ENCODE measurements around the gene LTBP2.
A peak's percentile ranks its signal among the peaks of the same experiment; 100 is the strongest.

LTBP2 gene

DNA sequence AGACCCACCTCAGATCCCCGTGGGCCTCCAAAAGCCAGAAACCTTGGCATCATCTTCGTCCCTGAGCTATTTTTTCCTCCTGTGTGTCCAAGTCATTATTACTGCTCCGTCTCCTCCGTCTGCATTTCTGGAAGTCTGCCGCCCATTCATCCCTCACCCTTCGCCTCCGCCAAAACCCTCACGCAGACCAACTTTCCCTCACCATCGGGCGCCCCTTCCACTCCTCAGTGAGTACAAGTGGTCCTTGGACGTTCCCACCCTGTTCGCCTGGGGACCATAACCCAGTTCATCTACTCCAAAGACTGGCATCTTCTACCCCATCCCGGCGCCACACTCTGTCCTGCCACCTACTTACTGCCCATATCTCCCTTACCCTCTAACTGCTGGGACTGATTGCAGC is 3.7 kb upstream of the LTBP2 start:
- DNase-seq (ENCODE audit: low read depth) = no peak
- TF ChIP-seq, protein P1, sequence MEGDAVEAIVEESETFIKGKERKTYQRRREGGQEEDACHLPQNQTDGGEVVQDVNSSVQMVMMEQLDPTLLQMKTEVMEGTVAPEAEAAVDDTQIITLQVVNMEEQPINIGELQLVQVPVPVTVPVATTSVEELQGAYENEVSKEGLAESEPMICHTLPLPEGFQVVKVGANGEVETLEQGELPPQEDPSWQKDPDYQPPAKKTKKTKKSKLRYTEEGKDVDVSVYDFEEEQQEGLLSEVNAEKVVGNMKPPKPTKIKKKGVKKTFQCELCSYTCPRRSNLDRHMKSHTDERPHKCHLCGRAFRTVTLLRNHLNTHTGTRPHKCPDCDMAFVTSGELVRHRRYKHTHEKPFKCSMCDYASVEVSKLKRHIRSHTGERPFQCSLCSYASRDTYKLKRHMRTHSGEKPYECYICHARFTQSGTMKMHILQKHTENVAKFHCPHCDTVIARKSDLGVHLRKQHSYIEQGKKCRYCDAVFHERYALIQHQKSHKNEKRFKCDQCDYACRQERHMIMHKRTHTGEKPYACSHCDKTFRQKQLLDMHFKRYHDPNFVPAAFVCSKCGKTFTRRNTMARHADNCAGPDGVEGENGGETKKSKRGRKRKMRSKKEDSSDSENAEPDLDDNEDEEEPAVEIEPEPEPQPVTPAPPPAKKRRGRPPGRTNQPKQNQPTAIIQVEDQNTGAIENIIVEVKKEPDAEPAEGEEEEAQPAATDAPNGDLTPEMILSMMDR (conservative IDR thresholded peaks at IDR 0.05; ENCODE audit: control insufficient read depth, insufficient read depth, low read depth, low read length) = no peak
- peak overlapping the region; percentile 46 for H3K4me3 ChIP-seq (ENCODE audit: control insufficient read depth, low read depth, low read length)

DNA sequence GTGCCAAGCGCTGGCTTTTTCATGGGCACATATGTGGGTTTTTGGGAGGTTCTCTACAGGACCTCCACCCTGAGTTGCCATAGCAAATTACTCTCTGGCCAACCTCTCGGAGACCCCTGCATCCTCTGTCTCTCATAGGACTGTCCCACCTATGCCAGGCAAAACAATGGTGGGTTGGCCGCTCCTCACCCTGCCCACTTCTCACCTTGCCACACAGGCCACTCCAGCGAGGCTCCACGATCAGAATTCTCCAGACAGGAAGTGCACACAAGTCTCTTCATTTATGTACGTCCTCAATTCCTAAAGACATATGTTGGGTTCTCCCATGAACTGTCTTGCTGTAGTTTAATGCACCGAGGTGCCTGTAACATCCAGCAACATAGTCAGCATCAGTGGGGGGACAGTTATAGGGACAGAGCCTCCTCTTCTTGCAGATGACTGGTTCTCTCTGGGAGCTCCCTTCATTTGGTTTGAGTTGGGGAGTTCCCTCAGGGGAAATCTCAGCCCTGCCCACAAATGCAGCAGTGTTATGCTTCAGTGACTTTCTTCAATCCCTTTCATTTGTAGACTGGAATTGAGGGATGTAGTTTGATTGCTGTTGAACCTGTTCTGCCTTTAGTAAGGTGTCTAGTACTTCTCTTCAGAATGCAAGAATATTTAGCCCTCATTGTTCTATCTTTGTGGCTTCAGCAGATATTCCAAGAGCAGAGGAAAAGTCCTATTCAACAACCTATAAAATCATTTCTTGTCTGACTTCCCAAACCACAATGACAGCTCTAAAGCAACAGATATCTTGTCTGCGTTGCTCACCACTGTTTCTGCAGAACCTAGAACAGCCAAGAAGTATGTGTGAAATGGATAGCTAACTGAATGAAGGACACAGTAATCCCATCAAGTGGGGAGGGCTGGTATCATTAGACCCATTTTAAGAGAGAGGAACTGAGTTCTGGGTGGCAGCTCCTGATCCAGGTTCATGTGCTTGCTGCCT is 2.8 kb upstream of the LTBP2 start:
- peak; percentile 56 for DNase-seq (ENCODE audit: low read depth)
- peak overlapping the region; percentile 14 for H3K4me3 ChIP-seq (ENCODE audit: control insufficient read depth, low read depth, low read length)
- TF ChIP-seq, protein P1 (conservative IDR thresholded peaks at IDR 0.05; ENCODE audit: control insufficient read depth, insufficient read depth, low read depth, low read length) = no peak

DNA sequence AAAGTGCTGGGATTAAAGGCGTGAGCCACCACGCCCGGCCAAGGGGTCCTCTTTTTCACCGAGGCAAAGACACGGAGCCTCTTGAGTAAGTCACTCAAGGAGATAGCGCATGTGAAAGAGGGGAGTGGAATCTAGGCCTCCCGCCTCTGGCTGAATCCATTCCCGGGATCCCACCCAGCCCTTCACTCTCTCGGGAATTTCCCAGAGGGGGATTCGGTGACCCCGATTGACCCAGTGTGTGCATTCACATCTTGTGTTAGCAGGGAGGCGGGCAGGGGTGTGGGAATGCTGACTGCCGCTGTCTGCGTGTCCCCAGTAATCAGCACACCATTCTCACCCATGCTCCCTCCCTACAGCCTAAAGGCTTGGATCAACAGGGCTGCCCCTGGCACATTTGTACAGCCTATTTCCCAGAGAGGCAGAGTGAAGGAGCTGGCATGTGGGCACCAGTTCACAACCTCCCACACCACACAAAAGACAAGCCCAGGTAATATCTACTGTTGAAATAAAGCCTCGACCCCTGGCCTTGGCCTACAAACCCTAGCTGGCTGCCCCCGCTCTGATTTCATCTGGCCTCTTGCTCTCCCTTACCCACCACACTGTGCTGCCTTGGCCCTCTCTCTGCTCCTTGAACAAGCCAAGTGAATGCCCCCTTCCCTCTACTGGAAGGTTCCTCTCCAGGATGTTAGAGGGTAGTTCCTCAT is 1.3 kb upstream of the LTBP2 start:
- TF ChIP-seq, protein P1 (conservative IDR thresholded peaks at IDR 0.05; ENCODE audit: control insufficient read depth, insufficient read depth, low read depth, low read length) = no peak
- H3K4me3 ChIP-seq (ENCODE audit: control insufficient read depth, low read depth, low read length) = no peak overlapping the region
- no peak for DNase-seq (ENCODE audit: low read depth)

DNA sequence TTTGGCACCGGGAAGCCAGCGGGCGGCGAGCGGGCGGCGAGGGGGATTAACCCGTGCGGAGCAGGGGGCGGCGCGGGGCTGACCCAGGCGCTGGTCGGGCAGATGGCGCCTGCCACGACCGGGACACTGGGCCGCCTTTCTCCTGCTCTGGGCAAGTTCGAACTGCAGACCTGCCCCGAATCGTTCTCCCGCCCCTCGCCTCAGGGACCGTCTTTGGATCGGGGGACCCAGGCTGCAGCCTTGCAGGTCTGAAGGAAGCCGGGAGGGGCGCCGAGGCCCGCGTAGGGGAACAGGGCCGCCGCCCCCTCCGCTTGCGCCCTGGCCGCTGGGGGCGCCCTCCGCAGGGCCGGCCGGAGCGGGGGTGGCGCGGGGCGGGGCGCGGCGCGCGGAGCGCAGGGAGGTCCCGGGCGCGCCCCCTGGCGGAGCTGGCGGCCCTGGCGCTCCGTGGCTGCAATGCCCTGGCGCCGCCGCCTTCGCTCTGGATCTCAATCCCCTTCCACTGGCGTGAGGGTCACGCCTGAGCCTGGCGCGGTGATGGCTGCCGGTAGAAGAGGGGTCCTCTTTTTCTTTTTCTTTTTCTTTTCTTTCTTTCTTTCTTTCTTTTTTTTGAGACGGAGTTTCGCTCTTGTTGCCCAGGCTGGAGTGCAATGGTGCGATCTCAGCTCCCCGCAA is 449 bp upstream of the LTBP2 start:
- DNase-seq (ENCODE audit: low read depth) = peak; percentile 72
- TF ChIP-seq, protein P1 (conservative IDR thresholded peaks at IDR 0.05; ENCODE audit: control insufficient read depth, insufficient read depth, low read depth, low read length) = peak; percentile 41
- H3K4me3 ChIP-seq (ENCODE audit: control insufficient read depth, low read depth, low read length) = peak overlapping the region; percentile 64

DNA sequence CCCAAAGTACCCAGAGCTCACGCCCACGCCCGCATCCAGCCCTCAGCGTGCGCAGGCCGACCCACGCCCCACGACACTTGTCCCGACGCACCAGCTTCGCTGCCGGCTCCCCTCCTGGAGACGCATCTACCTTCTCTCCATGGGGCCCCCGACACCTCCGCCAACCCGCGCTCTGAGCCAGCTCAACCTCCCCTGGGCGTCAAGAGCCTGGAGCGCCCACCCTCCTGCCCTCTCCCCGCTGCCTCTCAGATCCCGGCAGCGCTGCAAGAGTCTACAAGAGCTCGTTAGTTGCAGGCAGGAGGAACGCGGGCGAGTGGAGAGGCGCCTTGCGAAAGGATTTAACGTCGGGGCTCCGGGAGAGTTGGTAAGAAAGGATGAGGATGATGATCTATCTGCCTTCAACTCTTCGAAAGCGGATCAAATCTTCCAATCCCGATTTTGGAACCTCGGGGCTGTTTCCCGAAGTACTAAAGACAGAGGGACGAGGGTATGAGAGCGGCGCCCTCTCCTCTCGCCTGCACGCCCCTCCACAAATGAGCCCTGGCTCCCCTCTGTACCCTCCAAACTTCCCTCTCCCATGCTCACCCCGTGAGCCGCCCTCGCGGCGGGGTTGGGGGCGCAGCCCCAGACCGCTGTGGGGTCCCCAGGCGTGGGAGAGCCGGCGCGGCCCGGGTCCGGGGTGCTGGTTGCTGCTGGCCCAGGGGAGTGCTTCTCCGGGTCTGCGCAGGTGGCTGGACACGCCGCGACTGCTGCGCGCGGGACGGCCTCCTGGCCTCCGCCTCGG is 979 bp downstream of the LTBP2 start:
- TF ChIP-seq, protein P1 (conservative IDR thresholded peaks at IDR 0.05; ENCODE audit: control insufficient read depth, insufficient read depth, low read depth, low read length) = no peak
- peak; percentile 45 for DNase-seq (ENCODE audit: low read depth)
- H3K4me3 ChIP-seq (ENCODE audit: control insufficient read depth, low read depth, low read length) = peak overlapping the region; percentile 64

Data from fibroblast of mammary gland (primary cell).